ENCODE results near the gene PDK3. TPM values are rescaled to one million over a fixed set of nuclear protein-coding genes. Genes with fewer than 3 reads are reported as not detected.

The PDK3 gene
- polyA plus RNA-seq, 1 donor from 2014 or later = 2.1 TPM

- no peaks in the 10 kb centered on the region for H4K20me1 ChIP-seq (ENCODE audit: insufficient read depth)
- H3K27me3 ChIP-seq (ENCODE audit: insufficient read depth, low read depth, low read length) = no peaks in the 10 kb centered on the region
- H3K9me2 ChIP-seq (ENCODE audit: insufficient read depth, low read length) = no peaks in the 10 kb centered on the region
- peak overlapping the region; percentile 51 for H3K27ac ChIP-seq (ENCODE audit: low read length)
- H3K9ac ChIP-seq (ENCODE audit: low read length) = peak overlapping the region; percentile 71
- no peaks in the 10 kb centered on the region for H3K9me3 ChIP-seq (ENCODE audit: low read length)
- peak overlapping the region; percentile 55 for H3K4me2 ChIP-seq (ENCODE audit: low read length)
- TF ChIP-seq EP300 (conservative IDR thresholded peaks at IDR 0.05; ENCODE audit: poor library complexity, severe bottlenecking) = no peak
- no peak for TF ChIP-seq SMC3 (conservative IDR thresholded peaks at IDR 0.05; ENCODE audit: poor library complexity)
- no peak for TF ChIP-seq TAF1 (IDR thresholded peaks at IDR 0.05; ENCODE audit: low read depth)
- no peak for TF ChIP-seq EZH2 (IDR thresholded peaks at IDR 0.05; ENCODE audit: borderline replicate concordance, insufficient read depth, low read length, poor library complexity, severe bottlenecking)
- TF ChIP-seq MXI1 (conservative IDR thresholded peaks at IDR 0.05; ENCODE audit: poor library complexity, severe bottlenecking) = no peak
- TF ChIP-seq, protein P1, sequence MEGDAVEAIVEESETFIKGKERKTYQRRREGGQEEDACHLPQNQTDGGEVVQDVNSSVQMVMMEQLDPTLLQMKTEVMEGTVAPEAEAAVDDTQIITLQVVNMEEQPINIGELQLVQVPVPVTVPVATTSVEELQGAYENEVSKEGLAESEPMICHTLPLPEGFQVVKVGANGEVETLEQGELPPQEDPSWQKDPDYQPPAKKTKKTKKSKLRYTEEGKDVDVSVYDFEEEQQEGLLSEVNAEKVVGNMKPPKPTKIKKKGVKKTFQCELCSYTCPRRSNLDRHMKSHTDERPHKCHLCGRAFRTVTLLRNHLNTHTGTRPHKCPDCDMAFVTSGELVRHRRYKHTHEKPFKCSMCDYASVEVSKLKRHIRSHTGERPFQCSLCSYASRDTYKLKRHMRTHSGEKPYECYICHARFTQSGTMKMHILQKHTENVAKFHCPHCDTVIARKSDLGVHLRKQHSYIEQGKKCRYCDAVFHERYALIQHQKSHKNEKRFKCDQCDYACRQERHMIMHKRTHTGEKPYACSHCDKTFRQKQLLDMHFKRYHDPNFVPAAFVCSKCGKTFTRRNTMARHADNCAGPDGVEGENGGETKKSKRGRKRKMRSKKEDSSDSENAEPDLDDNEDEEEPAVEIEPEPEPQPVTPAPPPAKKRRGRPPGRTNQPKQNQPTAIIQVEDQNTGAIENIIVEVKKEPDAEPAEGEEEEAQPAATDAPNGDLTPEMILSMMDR (IDR thresholded peaks at IDR 0.05; ENCODE audit: poor library complexity, severe bottlenecking) = no peak
- no peak for TF ChIP-seq POLR2AphosphoS5 (IDR thresholded peaks at IDR 0.05)
- TF ChIP-seq REST (IDR thresholded peaks at IDR 0.05; ENCODE audit: borderline replicate concordance) = no peak
- TF ChIP-seq RAD21 (conservative IDR thresholded peaks at IDR 0.05) = no peak
- H3K4me3 ChIP-seq (ENCODE audit: low read length) = peak overlapping the region; percentile 80
- no peaks in the 10 kb centered on the region for H3K79me2 ChIP-seq (replicated peaks; ENCODE audit: insufficient read depth, low read length)
- H3F3A ChIP-seq (ENCODE audit: insufficient read depth, low read length, poor library complexity, severe bottlenecking) = no peaks in the 10 kb centered on the region
- no peaks in the 10 kb centered on the region for H3K36me3 ChIP-seq (ENCODE audit: insufficient read depth, low read length)
- H2AFZ ChIP-seq (ENCODE audit: low read depth, low read length) = peak overlapping the region; percentile 4
Observed at GRCh38 chrX:24465532-24465865, 413 bp downstream of the PDK3 start.

- no peaks in the 10 kb centered on the region for H3K9me2 ChIP-seq (ENCODE audit: insufficient read depth, low read length)
- H3K9me3 ChIP-seq (ENCODE audit: low read length) = no peaks in the 10 kb centered on the region
- no peaks in the 10 kb centered on the region for H3F3A ChIP-seq (ENCODE audit: insufficient read depth, low read length, poor library complexity, severe bottlenecking)
- no peak overlapping the region for H3K27ac ChIP-seq (ENCODE audit: low read length)
- H3K9ac ChIP-seq (ENCODE audit: low read length) = peak overlapping the region; percentile 71
- H3K79me2 ChIP-seq (replicated peaks; ENCODE audit: insufficient read depth, low read length) = no peaks in the 10 kb centered on the region
- TF ChIP-seq EZH2 (IDR thresholded peaks at IDR 0.05; ENCODE audit: borderline replicate concordance, insufficient read depth, low read length, poor library complexity, severe bottlenecking) (no peak), MXI1 (conservative IDR thresholded peaks at IDR 0.05; ENCODE audit: poor library complexity, severe bottlenecking) (no peak), POLR2AphosphoS5 (IDR thresholded peaks at IDR 0.05) (no peak), SMC3 (conservative IDR thresholded peaks at IDR 0.05; ENCODE audit: poor library complexity) (no peak), RAD21 (conservative IDR thresholded peaks at IDR 0.05) (no peak), REST (IDR thresholded peaks at IDR 0.05; ENCODE audit: borderline replicate concordance) (no peak), EP300 (conservative IDR thresholded peaks at IDR 0.05; ENCODE audit: poor library complexity, severe bottlenecking) (no peak), TAF1 (IDR thresholded peaks at IDR 0.05; ENCODE audit: low read depth) (no peak)
- TF ChIP-seq, protein P1 (IDR thresholded peaks at IDR 0.05; ENCODE audit: poor library complexity, severe bottlenecking) = no peak
- peak overlapping the region; percentile 80 for H3K4me3 ChIP-seq (ENCODE audit: low read length)
- no peaks in the 10 kb centered on the region for H3K36me3 ChIP-seq (ENCODE audit: insufficient read depth, low read length)
- H3K4me2 ChIP-seq (ENCODE audit: low read length) = peak overlapping the region; percentile 55
- H4K20me1 ChIP-seq (ENCODE audit: insufficient read depth) = no peaks in the 10 kb centered on the region
- H3K27me3 ChIP-seq (ENCODE audit: insufficient read depth, low read depth, low read length) = no peaks in the 10 kb centered on the region
- no peak overlapping the region for H2AFZ ChIP-seq (ENCODE audit: low read depth, low read length)
Observed at GRCh38 chrX:24466025-24466424, 939 bp downstream of the PDK3 start.
